ENCODE data around the gene CTBP1.

Gene CTBP1

DNA sequence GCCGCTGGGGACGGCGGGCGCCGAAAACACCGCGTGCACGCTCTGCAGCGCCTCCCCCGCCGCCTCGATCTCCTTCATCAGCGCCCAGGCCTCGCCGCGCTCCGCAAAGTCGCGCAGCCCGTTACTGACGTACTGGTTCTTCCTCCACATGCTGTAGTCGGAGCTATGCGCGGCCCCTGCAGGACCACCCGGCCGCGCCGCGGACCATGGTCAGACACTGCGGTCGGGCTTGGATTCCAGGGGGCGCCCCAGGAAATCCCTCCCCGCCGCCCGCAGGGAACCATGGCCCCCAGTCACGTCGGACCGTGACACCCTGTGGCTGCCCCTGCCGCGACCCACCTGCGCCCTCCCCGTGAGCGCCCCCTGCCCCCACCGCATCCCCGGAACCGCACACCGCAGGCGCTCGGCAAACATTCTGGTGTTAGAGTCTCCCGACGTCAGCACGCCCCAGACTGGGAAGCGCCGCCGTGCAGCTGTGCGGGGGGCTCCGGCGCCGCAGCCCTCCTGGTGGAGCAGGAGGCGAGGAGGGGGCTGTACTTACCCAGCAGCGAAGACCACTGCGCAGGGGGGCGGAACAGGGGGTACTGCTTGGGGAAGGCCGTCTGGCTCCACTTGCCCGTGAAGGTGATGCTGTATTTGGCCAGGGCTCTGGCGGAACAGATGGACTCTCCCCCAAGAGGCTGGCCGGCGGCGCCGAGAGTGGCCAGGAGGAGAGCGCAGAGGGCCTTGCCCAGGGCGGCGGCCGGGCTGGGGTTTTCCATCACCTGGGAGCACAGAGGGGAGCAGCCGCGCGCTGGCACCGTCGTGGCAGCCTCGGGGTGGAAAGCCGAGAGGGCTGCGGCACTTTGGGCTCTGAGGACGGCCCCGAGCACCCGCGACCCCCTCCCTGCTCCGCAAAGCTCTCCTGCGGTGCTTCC is 77.4 kb downstream of the CTBP1 start:
- no peak for DNase-seq (ENCODE audit: insufficient read length)

DNA sequence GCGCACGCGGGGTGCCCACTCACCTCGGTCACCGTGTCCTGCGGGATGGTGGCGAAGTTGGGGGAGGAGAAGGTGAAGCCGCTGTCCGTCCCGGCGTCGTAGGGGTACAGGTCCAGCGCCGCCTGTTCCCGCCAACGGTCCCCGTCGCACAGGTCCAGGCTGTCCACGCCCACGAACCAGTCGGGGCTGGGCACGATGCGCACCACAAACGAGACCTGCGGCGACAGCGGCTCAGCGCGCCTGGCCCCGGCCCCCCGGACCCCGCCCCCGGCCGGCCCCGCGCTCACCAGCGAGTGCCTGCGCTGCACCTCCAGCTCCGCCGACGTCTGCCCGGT is 78.0 kb downstream of the CTBP1 start:
- no peak for FAIRE-seq
- TF ChIP-seq TAF1 (IDR thresholded peaks at IDR 0.05; ENCODE audit: borderline replicate concordance, low read depth, low read length), result no peak
- TF ChIP-seq POLR2A (IDR thresholded peaks at IDR 0.05; ENCODE audit: low read depth, low read length), result no peak
- no peak for TF ChIP-seq POLR2AphosphoS5 (IDR thresholded peaks at IDR 0.05; ENCODE audit: low read depth, low read length)
- no peak for DNase-seq (ENCODE audit: insufficient read length)

More for the DNA sequence above, 77.4 kb downstream of the CTBP1 start:
- no peak for FAIRE-seq
- TF ChIP-seq TAF1 (IDR thresholded peaks at IDR 0.05; ENCODE audit: borderline replicate concordance, low read depth, low read length) (no peak), POLR2A (IDR thresholded peaks at IDR 0.05; ENCODE audit: low read depth, low read length) (no peak), POLR2AphosphoS5 (IDR thresholded peaks at IDR 0.05; ENCODE audit: low read depth, low read length) (no peak)

DNA sequence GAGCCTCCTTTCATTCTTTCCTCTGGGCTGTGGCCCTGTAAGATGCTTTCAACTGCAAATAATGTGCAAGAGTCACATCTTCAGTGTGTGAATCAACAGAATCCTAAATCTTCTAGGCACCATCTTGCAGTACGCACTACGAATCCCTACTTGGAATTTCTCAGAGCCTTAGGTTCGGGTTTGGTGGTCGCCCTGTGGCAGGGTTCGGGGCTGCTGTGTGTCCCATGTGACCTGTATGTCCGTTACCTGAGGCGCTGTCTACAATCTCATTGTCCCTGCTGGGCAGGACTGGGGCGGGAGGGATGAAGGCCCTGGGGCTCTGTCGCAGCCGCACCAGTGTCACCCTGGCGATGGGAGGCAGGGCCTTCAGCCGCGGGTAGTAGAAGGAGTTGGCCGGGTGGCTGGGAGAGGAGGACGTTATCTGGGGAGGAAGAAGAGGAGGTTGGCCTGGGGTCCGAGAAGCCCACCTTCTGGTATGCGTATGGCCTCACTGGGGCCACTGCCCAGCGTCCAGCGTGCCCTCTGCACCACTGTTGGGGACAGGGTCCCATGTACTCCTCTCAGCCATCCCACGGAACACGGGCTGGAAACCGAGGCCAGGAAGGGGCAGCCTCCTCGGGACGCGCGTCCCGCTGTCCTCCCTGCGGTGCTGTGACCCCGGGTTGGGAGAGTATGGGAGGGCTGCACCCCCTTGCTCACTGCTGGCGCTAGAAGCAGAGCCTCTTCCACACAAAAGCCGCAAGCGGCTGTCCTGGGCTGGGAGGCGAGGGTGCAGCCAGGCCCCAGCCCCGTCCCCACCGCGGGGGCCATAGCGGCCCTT is 78.6 kb downstream of the CTBP1 start:
- DNase-seq (ENCODE audit: insufficient read length), result no peak
- FAIRE-seq, result no peak
- no peak for TF ChIP-seq POLR2AphosphoS5 (IDR thresholded peaks at IDR 0.05; ENCODE audit: low read depth, low read length)
- no peak for TF ChIP-seq TAF1 (IDR thresholded peaks at IDR 0.05; ENCODE audit: borderline replicate concordance, low read depth, low read length)
- no peak for TF ChIP-seq POLR2A (IDR thresholded peaks at IDR 0.05; ENCODE audit: low read depth, low read length)

DNA sequence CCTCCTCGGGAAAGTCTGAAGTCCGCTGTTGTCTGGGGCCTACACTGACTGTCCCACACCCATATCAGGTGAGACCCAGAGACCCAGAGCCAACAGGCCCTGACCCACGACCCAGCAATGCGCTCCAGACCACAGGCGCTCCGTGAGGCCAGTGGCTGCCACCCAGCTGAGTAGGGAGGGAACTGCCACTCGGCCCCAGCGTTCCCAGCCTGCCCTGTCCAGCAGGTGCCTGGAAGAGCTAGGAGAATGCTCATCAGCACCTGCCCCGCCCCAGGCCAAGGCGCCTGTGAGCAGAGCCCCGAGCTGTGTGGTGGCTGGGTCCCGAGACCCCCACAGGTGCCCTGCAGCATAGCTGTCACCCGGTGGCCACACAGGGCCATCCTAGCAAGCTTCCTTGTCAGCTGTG is 79.2 kb downstream of the CTBP1 start:
- DNase-seq (ENCODE audit: insufficient read length) (no peak), FAIRE-seq (no peak)
- TF ChIP-seq POLR2A (IDR thresholded peaks at IDR 0.05; ENCODE audit: low read depth, low read length) (no peak), TAF1 (IDR thresholded peaks at IDR 0.05; ENCODE audit: borderline replicate concordance, low read depth, low read length) (no peak), POLR2AphosphoS5 (IDR thresholded peaks at IDR 0.05; ENCODE audit: low read depth, low read length) (no peak)

DNA sequence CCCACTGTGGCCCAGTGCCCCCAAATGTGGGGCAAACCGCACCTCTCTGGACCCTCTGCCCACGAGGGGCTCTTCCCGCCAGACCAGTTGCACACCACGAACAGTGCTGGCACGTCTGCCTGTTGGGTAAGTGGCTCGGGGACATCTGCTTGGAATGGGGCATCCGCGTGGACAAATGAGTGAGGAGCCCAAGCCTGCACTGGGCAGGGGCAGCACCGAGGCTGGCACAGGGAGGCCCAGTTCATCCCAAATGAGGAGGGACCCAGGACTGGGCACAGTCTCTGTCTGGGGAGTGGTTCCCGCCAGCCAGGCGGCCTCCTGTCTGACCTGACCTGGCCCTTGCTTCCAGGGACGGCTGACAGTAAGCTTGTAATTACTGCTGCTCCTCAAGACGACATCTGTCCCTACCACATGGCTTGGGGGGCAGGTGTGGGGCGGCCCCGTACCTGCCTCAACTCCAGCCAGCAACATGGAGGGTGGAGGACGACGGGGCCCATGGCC is 79.7 kb downstream of the CTBP1 start:
- DNase-seq (ENCODE audit: insufficient read length) (no peak), FAIRE-seq (no peak)
- no peak for TF ChIP-seq POLR2A (IDR thresholded peaks at IDR 0.05; ENCODE audit: low read depth, low read length)

DNA sequence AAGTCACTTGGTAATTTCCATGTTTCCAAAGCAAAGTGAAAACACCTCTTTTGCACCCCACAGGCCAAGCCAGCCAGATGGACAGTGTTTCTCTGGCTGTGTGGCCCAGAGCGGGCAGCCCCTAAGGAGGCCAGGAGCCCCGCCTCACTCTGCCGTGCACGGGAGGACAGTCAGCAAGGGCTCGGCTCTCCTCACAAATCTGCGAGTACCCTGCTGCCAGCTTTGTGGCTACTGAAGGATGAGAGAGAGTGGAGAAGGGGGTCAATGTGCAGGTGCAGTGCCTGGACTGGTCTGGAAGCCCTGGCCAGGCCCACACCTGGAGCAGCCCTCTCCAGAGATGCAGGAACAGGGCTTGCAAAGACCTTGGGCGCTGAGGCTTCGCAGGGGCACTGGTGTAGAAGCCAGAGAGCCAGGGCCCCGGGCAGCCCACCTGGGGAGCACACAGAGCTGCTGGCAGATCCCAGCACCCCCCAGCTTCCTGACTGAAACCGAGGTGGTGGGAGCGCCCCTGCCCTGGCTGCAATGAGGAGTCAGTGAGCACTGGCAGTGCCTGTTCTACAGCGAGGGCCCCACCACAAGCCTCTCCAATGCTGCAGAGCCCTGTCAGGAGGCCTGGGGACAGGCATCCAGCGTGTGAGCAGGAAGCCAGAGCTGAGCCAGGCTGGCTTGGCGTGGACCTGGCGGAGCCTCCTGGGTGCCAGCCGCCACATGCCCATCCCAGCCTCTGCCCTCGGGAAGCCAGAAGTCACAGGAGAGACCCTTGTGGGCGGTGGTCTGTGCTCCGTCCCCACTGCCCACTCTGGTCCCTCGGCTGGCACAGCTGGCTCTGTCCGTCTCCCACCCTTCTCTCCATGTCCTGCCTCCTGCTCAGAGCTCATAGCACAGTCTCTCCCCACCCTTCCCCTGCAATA is 80.5 kb downstream of the CTBP1 start:
- TF ChIP-seq POLR2A (IDR thresholded peaks at IDR 0.05; ENCODE audit: low read depth, low read length) (no peak), POLR2AphosphoS5 (IDR thresholded peaks at IDR 0.05; ENCODE audit: low read depth, low read length) (no peak), TAF1 (IDR thresholded peaks at IDR 0.05; ENCODE audit: borderline replicate concordance, low read depth, low read length) (no peak)
- no peak for DNase-seq (ENCODE audit: insufficient read length)
- FAIRE-seq, result no peak

DNA sequence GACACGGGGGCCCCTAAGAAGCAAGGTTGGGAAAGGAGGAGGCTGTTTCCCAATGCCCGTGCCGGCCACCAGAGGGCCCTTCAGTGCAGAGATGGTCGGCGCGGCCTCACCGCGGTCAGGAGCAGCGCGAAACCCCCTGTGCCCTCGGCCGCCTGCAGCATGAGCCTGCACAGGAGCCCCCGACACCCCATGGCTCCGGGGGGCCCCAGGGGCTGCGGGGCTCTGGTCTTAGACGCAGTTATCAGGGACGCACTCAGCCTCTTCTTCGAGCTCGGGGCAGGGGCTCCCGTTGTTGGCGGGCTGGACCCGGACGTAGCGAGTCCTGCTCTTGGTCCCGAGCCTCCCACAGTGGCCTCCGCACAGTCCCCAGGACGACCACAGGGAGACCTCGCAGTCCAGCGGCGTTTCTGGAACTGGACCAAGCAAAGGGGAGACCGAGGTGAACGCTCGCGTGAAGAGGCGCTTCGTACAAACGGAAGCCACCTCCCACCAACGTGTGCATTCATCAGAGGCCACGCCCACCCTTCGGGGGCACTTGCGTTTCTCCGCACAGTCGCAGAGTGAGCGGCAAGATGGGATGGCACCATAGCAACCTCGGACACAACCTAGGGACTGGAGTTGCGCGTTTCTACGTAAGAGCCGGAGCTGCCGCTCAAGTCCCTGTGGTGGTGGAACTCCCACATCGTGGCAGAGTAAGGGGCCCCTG is 81.5 kb downstream of the CTBP1 start:
- peak; percentile 69 for DNase-seq (ENCODE audit: insufficient read length)
- TF ChIP-seq POLR2AphosphoS5 (IDR thresholded peaks at IDR 0.05; ENCODE audit: low read depth, low read length) (peak; percentile 78), TAF1 (IDR thresholded peaks at IDR 0.05; ENCODE audit: borderline replicate concordance, low read depth, low read length) (no peak), POLR2A (IDR thresholded peaks at IDR 0.05; ENCODE audit: low read depth, low read length) (peak; percentile 69; the same call in 1 of the 2 replicates)
- peak; percentile 98 for FAIRE-seq

DNA sequence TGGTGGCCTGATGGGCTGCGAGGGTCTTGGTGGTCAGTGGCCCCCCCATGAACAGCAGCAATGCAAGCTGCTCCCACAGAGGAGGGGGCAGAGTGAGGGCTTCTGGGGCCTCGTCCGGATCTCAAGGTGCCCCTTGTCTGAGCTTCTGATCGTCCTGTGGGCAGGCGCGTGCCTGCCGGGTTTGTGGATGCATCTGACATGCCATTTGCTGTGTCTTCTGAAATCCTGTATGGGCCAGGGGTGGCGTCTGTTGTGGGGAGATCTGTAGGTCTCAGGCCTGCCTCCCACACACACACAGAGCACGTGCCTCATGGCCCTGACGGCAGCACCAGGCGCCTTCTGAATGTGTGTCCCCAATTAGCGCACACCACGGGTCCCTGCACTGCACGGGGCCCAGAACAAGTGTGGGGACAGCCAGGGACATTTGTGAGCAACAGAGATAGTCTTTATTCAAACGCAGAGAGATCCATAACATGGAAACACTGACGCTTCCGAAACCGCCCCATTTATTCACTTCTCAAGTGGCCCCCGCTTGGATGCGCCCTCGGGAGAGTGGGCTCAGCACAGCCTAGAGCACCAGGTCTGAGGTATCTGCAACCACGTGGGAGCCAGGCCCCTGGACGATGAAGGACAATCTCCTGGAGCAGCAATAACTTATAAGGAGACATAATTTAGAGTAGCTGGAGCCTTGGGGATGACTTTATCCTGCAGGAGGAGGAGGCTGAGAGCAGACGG is 82.3 kb downstream of the CTBP1 start:
- FAIRE-seq, result no peak
- TF ChIP-seq POLR2AphosphoS5 (IDR thresholded peaks at IDR 0.05; ENCODE audit: low read depth, low read length) (no peak), TAF1 (IDR thresholded peaks at IDR 0.05; ENCODE audit: borderline replicate concordance, low read depth, low read length) (no peak), POLR2A (IDR thresholded peaks at IDR 0.05; ENCODE audit: low read depth, low read length) (no peak)
- no peak for DNase-seq (ENCODE audit: insufficient read length)

DNA sequence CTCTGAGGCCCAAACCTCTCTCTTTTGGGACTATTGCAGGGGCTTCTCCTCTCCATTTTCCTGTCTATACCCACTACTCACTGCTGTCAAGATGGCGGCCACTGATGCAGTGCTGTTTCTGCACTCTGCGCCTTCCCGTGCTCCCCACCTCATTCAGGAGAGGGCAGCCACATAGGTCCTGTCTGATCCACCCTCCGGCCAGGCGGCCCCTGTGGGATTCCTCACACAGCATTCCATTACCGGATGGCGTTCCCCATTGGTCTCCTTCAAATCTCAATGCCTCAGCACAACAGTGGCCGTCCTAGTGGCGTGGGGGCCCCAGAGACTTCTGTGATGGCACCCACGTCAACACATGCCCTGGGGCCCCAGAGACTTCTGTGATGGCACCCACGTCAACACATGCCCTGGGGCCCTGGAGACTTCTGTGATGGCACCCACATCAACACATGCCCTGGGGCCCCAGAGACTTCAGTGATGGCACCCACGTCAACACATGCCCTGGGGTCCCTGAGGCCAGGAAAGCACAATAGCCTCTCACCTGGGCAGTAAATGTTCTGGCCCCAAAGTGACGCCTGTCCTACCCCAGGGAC is 83.9 kb downstream of the CTBP1 start:
- DNase-seq (ENCODE audit: insufficient read length), result no peak
- no peak for TF ChIP-seq POLR2AphosphoS5 (IDR thresholded peaks at IDR 0.05; ENCODE audit: low read depth, low read length)
- TF ChIP-seq TAF1 (IDR thresholded peaks at IDR 0.05; ENCODE audit: borderline replicate concordance, low read depth, low read length), result no peak
- no peak for TF ChIP-seq POLR2A (IDR thresholded peaks at IDR 0.05; ENCODE audit: low read depth, low read length)
- no peak for FAIRE-seq

Measured in GM12892 (cell line).